ENCODE data around the gene CD40.

Gene CD40

GRCh38 chr20:46160661-46161060 lies 42.5 kb downstream of the CD40 start:
- H3K4me3 ChIP-seq (ENCODE audit: insufficient read depth, low read length, poor library complexity, severe bottlenecking), result no peak overlapping the region
- no peaks in the 10 kb centered on the region for H3K79me2 ChIP-seq (ENCODE audit: insufficient read depth, low read length)
- H3K9me2 ChIP-seq (replicated peaks; ENCODE audit: insufficient read depth, low read length), result no peaks in the 10 kb centered on the region
- H3K36me3 ChIP-seq (ENCODE audit: low read length), result no peaks in the 10 kb centered on the region
- H3K9me3 ChIP-seq (ENCODE audit: insufficient read depth, low read length), result no peaks in the 10 kb centered on the region
- no peak overlapping the region for H3K4me2 ChIP-seq (ENCODE audit: low read depth, low read length, poor library complexity, severe bottlenecking)
- no peaks in the 10 kb centered on the region for H3K27me3 ChIP-seq (ENCODE audit: low read length)
- TF ChIP-seq CTCF (IDR thresholded peaks at IDR 0.05; ENCODE audit: insufficient read depth, low read length, poor library complexity, severe bottlenecking) (no peak), EZH2phosphoT487 (conservative IDR thresholded peaks at IDR 0.05; ENCODE audit: low read length) (no peak)
- H3F3A ChIP-seq (ENCODE audit: insufficient read depth), result no peaks in the 10 kb centered on the region
- H2AFZ ChIP-seq (ENCODE audit: low read depth, low read length, severe bottlenecking), result no peak overlapping the region
- H3K27ac ChIP-seq (ENCODE audit: low read depth, low read length), result no peak overlapping the region
- no peaks in the 10 kb centered on the region for H4K20me1 ChIP-seq (ENCODE audit: low read depth, low read length)
- no peak overlapping the region for H3K9ac ChIP-seq (ENCODE audit: low read length)

GRCh38 chr20:46161921-46162320 lies 43.8 kb downstream of the CD40 start:
- Histone ChIP-seq H3K4me2 (ENCODE audit: low read depth, low read length, poor library complexity, severe bottlenecking) (no peak overlapping the region), H3K27me3 (ENCODE audit: low read length) (no peaks in the 10 kb centered on the region), H3K9me2 (replicated peaks; ENCODE audit: insufficient read depth, low read length) (no peaks in the 10 kb centered on the region), H3F3A (ENCODE audit: insufficient read depth) (no peaks in the 10 kb centered on the region), H2AFZ (ENCODE audit: low read depth, low read length, severe bottlenecking) (no peak overlapping the region), H3K79me2 (ENCODE audit: insufficient read depth, low read length) (no peaks in the 10 kb centered on the region), H3K4me3 (ENCODE audit: insufficient read depth, low read length, poor library complexity, severe bottlenecking) (no peak overlapping the region), H3K9ac (ENCODE audit: low read length) (no peak overlapping the region), H4K20me1 (ENCODE audit: low read depth, low read length) (no peaks in the 10 kb centered on the region), H3K9me3 (ENCODE audit: insufficient read depth, low read length) (no peaks in the 10 kb centered on the region), H3K36me3 (ENCODE audit: low read length) (no peaks in the 10 kb centered on the region), H3K27ac (ENCODE audit: low read depth, low read length) (no peak overlapping the region)
- no peak for TF ChIP-seq EZH2phosphoT487 (conservative IDR thresholded peaks at IDR 0.05; ENCODE audit: low read length)
- TF ChIP-seq CTCF (IDR thresholded peaks at IDR 0.05; ENCODE audit: insufficient read depth, low read length, poor library complexity, severe bottlenecking), result no peak

GRCh38 chr20:46164254-46164653 lies 46.1 kb downstream of the CD40 start:
- Histone ChIP-seq H3K4me2 (ENCODE audit: low read depth, low read length, poor library complexity, severe bottlenecking) (no peak overlapping the region), H3F3A (ENCODE audit: insufficient read depth) (no peaks in the 10 kb centered on the region), H3K9me2 (replicated peaks; ENCODE audit: insufficient read depth, low read length) (no peaks in the 10 kb centered on the region), H3K4me3 (ENCODE audit: insufficient read depth, low read length, poor library complexity, severe bottlenecking) (no peak overlapping the region), H2AFZ (ENCODE audit: low read depth, low read length, severe bottlenecking) (no peak overlapping the region), H3K9ac (ENCODE audit: low read length) (no peak overlapping the region), H3K9me3 (ENCODE audit: insufficient read depth, low read length) (no peaks in the 10 kb centered on the region), H3K27me3 (ENCODE audit: low read length) (no peaks in the 10 kb centered on the region), H4K20me1 (ENCODE audit: low read depth, low read length) (no peaks in the 10 kb centered on the region), H3K79me2 (ENCODE audit: insufficient read depth, low read length) (no peaks in the 10 kb centered on the region), H3K27ac (ENCODE audit: low read depth, low read length) (no peak overlapping the region), H3K36me3 (ENCODE audit: low read length) (no peaks in the 10 kb centered on the region)
- TF ChIP-seq CTCF (IDR thresholded peaks at IDR 0.05; ENCODE audit: insufficient read depth, low read length, poor library complexity, severe bottlenecking) (no peak), EZH2phosphoT487 (conservative IDR thresholded peaks at IDR 0.05; ENCODE audit: low read length) (no peak)
